ENCODE data around the gene GPATCH4. TPM values are rescaled to one million over a fixed set of nuclear protein-coding genes. Genes with fewer than 3 reads are reported as not detected.
"Not testable (repeated sequence)": the region's sequence is repeated elsewhere in the genome, so short reads cannot be mapped to it uniquely, and the experiment has no call there.

Gene GPATCH4
- total RNA-seq, 1 experiment from 2014 or later, result 52.7 TPM

GRCh38 chr1:156598125-156598524, 3.2 kb downstream of the GPATCH4 start:
- no peak for DNase-seq (ENCODE audit: low read depth)

DNA sequence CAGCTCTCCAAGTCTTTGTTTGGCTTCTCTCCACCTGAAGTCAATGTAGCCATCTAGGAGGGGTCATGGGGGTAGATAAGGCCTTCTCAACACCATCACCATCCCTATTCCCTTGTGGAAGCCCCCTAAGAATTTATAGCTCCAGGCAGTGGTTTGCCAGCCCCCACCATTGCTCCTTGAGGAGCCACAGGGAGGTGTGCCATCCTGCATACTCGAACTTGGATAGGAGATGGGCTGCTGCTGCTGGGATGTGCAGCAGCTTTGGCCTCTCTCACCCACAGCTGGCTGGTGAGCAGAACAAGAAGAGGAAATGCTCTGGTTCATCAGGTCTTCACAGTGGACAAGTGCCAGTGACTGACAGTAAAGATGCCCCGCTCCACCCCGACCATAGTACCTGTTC, 4.9 kb downstream of the GPATCH4 start:
- no peak for DNase-seq (ENCODE audit: low read depth)

DNA sequence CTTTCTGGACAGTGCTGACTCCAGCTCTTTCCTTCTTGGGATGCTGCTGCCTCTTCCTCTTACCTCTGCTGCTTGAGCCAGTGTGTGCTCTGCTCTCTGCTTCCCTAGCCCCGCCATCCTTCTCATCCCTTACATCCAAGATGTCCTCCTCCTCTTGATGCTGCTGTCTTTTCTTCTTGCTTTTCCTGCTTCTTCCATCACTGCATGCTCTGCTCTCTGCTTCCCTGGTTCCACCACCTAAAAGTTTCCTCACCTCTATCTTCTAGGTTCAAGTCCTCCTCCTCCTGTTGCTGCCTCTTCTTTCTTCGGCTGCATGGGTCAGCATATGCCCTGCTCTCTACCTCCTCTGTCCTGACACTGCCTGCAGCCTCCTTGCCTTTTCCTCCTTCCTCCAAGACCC, 6.3 kb downstream of the GPATCH4 start:
- DNase-seq (ENCODE audit: low read depth), result no peak

DNA sequence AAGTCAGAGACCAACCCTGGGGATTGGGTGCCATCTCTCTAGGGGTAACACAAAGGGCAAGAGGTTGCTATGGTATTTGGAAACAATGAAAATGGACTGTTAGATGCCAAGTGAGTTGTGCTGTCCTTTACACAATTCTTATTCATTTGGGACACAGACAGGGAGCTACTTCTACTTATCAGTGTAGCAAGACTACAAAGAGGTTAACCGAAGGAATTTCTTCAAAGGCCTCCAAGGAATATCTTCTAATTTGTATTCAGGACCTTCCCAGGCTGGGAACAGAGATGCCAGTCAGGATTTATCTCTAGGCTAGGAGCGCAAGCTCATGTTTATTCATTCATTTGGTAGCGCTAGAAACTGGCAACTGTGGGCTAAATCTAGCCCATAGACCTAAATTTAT, 7.1 kb downstream of the GPATCH4 start:
- no peak for DNase-seq (ENCODE audit: low read depth)

- DNase-seq (ENCODE audit: low read depth), result no peak
Observed at GRCh38 chr1:156593661-156593989, 7.7 kb downstream of the GPATCH4 start.

GRCh38 chr1:156592910-156593660, 8.2 kb downstream of the GPATCH4 start:
- no peak for DNase-seq (ENCODE audit: low read depth)

- DNase-seq (ENCODE audit: low read depth), result no peak
Observed at GRCh38 chr1:156592158-156592909, 8.9 kb downstream of the GPATCH4 start.

DNA sequence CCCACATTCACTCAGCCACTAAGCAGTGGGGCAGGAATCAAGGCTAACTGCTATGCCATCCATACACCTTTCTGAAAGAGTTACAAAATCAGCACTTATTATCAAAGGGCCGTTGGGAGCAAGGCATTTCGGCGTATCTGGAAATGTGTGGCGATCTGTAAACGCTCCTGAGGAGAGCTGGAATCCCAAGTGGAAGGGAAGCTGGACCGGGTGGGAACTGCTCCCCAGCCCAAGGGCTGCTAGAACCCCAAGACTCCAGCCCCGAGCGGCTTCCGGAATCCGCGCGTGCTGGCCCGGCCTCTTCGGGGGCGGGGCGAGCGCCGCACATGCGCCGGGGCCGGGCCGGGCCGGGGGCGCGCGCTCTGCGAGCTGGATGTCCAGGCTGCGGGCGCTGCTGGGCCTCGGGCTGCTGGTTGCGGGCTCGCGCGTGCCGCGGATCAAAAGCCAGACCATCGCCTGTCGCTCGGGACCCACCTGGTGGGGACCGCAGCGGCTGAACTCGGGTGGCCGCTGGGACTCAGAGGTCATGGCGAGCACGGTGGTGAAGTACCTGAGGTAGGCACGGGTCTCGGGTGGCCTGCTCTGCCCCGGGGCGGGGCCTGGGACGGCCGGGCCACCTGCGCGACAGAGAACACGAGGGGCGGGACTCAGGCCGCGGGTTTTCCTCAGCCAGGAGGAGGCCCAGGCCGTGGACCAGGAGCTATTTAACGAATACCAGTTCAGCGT, 9.7 kb downstream of the GPATCH4 start, which contains the start of gene NAXE:
Gene NAXE, plus strand, starts transcription at position 345 of the 726 bp plus-strand sequence. Its CDS starts 29 bp downstream, at position 374.
- peak; percentile 63 for DNase-seq (ENCODE audit: low read depth)

DNA sequence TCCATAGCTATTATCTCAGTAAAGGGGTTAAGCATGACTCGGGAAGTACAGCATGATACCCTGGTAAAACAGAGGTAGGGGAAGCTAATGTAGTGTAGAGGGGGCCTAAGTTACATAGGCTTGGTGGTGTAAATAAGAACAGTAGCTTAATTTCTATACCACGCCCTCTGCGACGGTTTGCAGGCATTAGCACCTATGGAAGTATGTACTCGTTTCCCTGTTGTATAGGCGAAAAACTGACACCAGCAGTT, 10.2 kb downstream of the GPATCH4 start:
- no peak for DNase-seq (ENCODE audit: low read depth)

DNA sequence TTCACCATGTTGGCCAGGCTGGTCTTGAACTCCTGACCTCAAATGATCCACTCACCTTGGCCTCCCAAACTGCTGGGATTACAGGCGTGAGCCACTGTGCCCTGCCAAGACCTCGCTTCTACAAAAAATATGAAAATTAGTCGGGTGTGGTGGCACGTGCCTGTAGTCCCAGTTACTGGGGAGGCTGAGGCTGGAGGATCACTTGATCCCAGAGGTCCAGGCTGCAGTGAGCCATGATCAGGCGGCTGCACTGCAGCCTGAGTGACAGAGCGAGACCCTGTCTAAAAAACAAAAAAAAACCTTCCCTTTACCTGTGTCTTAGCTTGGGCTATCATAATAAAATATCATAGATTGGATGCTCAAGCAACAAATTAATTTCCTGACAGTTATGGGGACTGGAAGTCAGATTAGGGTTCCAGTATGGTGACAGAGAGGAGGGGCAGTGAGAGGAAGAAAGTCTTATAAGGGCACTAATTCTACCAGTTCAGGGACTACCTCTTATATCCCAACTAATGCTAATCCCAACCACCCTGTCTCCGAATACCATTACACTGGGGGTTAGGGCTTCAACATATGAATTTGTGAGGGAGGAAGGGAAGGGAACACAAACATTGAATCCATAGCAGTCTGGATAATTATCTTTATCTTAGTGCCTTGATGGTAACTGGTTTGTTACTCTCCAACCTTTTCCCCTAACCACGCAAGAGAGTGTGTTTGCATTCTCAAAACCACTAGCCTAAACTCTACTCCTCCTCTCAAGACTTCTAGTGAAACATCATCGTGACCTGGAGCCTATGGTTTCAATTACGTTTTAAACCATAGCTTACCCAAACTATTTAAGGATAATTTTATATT, 10.7 kb downstream of the GPATCH4 start:
- DNase-seq (ENCODE audit: low read depth), result no peak

GRCh38 chr1:156589546-156589945, 11.7 kb downstream of the GPATCH4 start:
- DNase-seq (ENCODE audit: low read depth), result no peak

DNA sequence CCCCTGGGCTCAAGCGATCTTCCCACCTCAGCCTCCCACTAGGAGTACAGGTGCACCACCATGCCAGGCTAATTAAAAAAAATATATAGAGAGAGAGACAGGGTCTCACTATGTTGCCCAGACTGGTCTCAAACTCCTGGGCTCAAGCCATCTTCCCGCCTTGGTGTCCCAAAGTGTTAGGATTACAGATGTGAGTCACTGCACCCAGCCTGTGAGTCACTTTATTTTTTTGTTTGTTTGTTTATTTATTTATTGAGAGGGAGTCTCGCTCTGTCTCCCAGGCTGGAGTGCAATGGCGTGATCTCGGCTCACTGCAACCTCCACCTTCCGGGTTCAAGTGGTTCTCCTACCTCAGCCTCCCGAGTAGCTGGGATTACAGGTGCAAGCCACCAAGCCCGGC, 13.4 kb downstream of the GPATCH4 start:
- DNase-seq (ENCODE audit: low read depth), result not testable (repeated sequence)

DNA sequence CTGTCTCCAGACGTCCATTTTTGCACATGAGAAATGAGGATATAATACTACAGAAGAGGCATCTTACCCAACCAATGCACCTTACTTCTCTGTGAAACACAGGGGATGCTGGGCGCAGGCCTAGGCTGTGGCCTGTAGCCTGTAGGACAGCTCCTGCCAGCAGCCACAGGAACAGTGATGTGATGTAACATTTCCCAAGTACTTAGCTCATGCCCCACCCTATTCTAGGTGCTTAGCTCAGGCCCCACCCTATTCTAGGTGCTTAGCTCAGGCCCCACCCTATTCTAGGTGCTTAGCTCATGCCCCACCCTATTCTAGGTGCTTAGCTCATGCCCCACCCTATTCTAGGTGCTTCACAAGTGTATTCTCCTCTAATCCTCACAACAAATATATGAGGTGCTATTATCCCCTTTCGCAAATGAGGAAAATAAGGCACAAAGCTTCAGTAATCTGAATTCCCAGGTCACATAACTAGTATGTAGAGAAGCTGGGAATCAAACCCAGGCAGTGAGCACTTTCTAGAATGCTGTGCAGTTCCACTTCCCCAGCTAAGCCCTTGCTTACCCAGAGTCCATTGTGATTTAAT, 14.3 kb downstream of the GPATCH4 start:
- no peak for DNase-seq (ENCODE audit: low read depth)

- no peak for DNase-seq (ENCODE audit: low read depth)
Observed at GRCh38 chr1:156586323-156586722, 15.0 kb downstream of the GPATCH4 start.

GRCh38 chr1:156584813-156585212, 16.5 kb downstream of the GPATCH4 start:
- DNase-seq (ENCODE audit: low read depth), result no peak

GRCh38 chr1:156583821-156584622, 17.3 kb downstream of the GPATCH4 start:
- peak; percentile 75 for DNase-seq (ENCODE audit: low read depth)

DNA sequence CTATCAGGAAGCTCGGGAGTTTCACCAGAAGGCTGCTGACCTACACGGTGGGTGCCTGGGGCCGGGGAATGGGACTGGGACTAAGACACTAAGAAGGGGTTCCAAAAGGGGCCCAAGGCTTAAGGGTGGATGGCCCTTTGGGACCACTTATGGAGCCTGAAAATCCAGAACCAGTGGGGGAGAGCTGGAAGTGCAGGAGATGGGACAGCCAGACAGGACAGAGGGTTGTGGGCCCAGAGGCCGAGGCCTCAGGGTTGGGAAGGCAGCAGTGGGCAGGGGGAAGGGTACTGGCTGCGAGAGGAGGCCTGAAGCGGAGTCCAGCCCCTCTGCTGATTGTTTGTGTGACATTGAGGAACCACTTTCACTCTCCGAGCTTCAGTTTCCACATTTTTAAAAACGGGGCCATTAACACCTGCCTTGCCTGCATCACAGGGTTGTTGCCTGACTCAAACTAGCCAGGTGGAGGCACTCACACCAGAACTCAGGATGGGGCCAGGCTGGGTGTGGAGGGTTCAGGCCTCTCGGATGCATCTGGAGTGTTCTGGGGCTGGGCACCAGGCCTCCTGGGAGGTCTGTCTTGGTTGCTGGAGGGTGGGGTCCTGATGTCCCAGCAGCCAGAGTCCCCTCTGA, 18.8 kb downstream of the GPATCH4 start:
- DNase-seq (ENCODE audit: low read depth), result no peak

- DNase-seq (ENCODE audit: low read depth), result no peak
Observed at GRCh38 chr1:156581661-156582387, 19.5 kb downstream of the GPATCH4 start.

- DNase-seq (ENCODE audit: low read depth), result no peak
Observed at GRCh38 chr1:156579472-156579871, 21.8 kb downstream of the GPATCH4 start, which contains the start of gene TTC24. TSS of gene TTC24 (plus strand) at chr1:156579723. CDS start at chr1:156581365, 1,642 bp downstream.

All from HT1080 (cell line).